Measurements from ENCODE around the gene GSTA5. TPM values are rescaled to one million over a fixed set of nuclear protein-coding genes. Genes with fewer than 3 reads are reported as not detected.
"Not testable (repeated sequence)": the region's sequence is repeated elsewhere in the genome, so short reads cannot be mapped to it uniquely, and the experiment has no call there.

The GSTA5 gene
- total RNA-seq, 1 experiment from 2014 or later, result not detected

GRCh38 chr6:52843605-52844004 lies 3.0 kb upstream of the GSTA5 start:
- no peak for DNase-seq (ENCODE audit: low read depth)
- in situ Hi-C loops (cut with HindIII; ENCODE audit: low pct_unique_long_range_greater_than_20kb, low sequenced_read_pairs), result no loop called here

- DNase-seq (ENCODE audit: low read depth), result peak; percentile 66
- in situ Hi-C loops (cut with HindIII; ENCODE audit: low pct_unique_long_range_greater_than_20kb, low sequenced_read_pairs), result no loop called here
These were observed 1.2 kb downstream of the GSTA5 start for GRCh38 chr6:52839124-52840055.

- DNase-seq (ENCODE audit: low read depth), result no peak
- in situ Hi-C loops (cut with HindIII; ENCODE audit: low pct_unique_long_range_greater_than_20kb, low sequenced_read_pairs), result no loop called here
These were observed 6.1 kb downstream of the GSTA5 start for GRCh38 chr6:52834481-52834880.

GRCh38 chr6:52830869-52831268 lies 9.7 kb downstream of the GSTA5 start:
- DNase-seq (ENCODE audit: low read depth); in situ Hi-C loops (cut with HindIII; ENCODE audit: low pct_unique_long_range_greater_than_20kb, low sequenced_read_pairs): not testable (repeated sequence)

GRCh38 chr6:52829046-52829817 lies 11.4 kb downstream of the GSTA5 start:
- in situ Hi-C loops (cut with HindIII; ENCODE audit: low pct_unique_long_range_greater_than_20kb, low sequenced_read_pairs), result no loop called here
- no peak for DNase-seq (ENCODE audit: low read depth)

GRCh38 chr6:52828621-52829020 lies 12.0 kb downstream of the GSTA5 start:
- in situ Hi-C loops (cut with HindIII; ENCODE audit: low pct_unique_long_range_greater_than_20kb, low sequenced_read_pairs); DNase-seq (ENCODE audit: low read depth): not testable (repeated sequence)

- in situ Hi-C loops (cut with HindIII; ENCODE audit: low pct_unique_long_range_greater_than_20kb, low sequenced_read_pairs); DNase-seq (ENCODE audit: low read depth): not testable (repeated sequence)
These were observed 13.4 kb downstream of the GSTA5 start for GRCh38 chr6:52827073-52827783.

GRCh38 chr6:52826513-52826912 lies 14.1 kb downstream of the GSTA5 start:
- in situ Hi-C loops (cut with HindIII; ENCODE audit: low pct_unique_long_range_greater_than_20kb, low sequenced_read_pairs), result no loop called here
- no peak for DNase-seq (ENCODE audit: low read depth)

- in situ Hi-C loops (cut with HindIII; ENCODE audit: low pct_unique_long_range_greater_than_20kb, low sequenced_read_pairs); DNase-seq (ENCODE audit: low read depth): not testable (repeated sequence)
These were observed 14.6 kb downstream of the GSTA5 start for GRCh38 chr6:52825900-52826459.

- in situ Hi-C loops (cut with HindIII; ENCODE audit: low pct_unique_long_range_greater_than_20kb, low sequenced_read_pairs); DNase-seq (ENCODE audit: low read depth): not testable (repeated sequence)
These were observed 15.3 kb downstream of the GSTA5 start for GRCh38 chr6:52825270-52825793.

GRCh38 chr6:52821842-52822241 lies 18.8 kb downstream of the GSTA5 start:
- in situ Hi-C loops (cut with HindIII; ENCODE audit: low pct_unique_long_range_greater_than_20kb, low sequenced_read_pairs), result no loop called here
- no peak for DNase-seq (ENCODE audit: low read depth)

- in situ Hi-C loops (cut with HindIII; ENCODE audit: low pct_unique_long_range_greater_than_20kb, low sequenced_read_pairs), result no loop called here
- no peak for DNase-seq (ENCODE audit: low read depth)
These were observed 20.4 kb downstream of the GSTA5 start for GRCh38 chr6:52820198-52820597.

GRCh38 chr6:52815167-52816092 lies 25.2 kb downstream of the GSTA5 start:
- DNase-seq (ENCODE audit: low read depth), result peak; percentile 39
- in situ Hi-C loops (cut with HindIII; ENCODE audit: low pct_unique_long_range_greater_than_20kb, low sequenced_read_pairs), result no loop called here

- in situ Hi-C loops (cut with HindIII; ENCODE audit: low pct_unique_long_range_greater_than_20kb, low sequenced_read_pairs); DNase-seq (ENCODE audit: low read depth): not testable (repeated sequence)
These were observed 26.1 kb downstream of the GSTA5 start for GRCh38 chr6:52814545-52814944.

GRCh38 chr6:52809777-52810176 lies 30.8 kb downstream of the GSTA5 start:
- DNase-seq (ENCODE audit: low read depth); in situ Hi-C loops (cut with HindIII; ENCODE audit: low pct_unique_long_range_greater_than_20kb, low sequenced_read_pairs): not testable (repeated sequence)

- in situ Hi-C loops (cut with HindIII; ENCODE audit: low pct_unique_long_range_greater_than_20kb, low sequenced_read_pairs), result no loop called here
- DNase-seq (ENCODE audit: low read depth), result no peak
These were observed 32.0 kb downstream of the GSTA5 start for GRCh38 chr6:52808660-52809059.

GRCh38 chr6:52803668-52804255 lies 36.9 kb downstream of the GSTA5 start, which contains the start of gene GSTA1:
TSS of gene GSTA1 (minus strand) at chr6:52803816. CDS start at chr6:52799267, 4,549 bp downstream.
- in situ Hi-C loops (cut with HindIII; ENCODE audit: low pct_unique_long_range_greater_than_20kb, low sequenced_read_pairs); DNase-seq (ENCODE audit: low read depth): not testable (repeated sequence)

Measured in Caki2 (cell line).